HK-2 (cell line): ENCODE measurements around the gene MGAT5.

ENCODE experiments used
- DNase-seq: peaks from one replicate; pipeline ENCODE4 v3.0.0-alpha.2; 2018; ENCODE audit not compliant: unreplicated experiment

Gene MGAT5

GRCh38 chr2:134305109-134305491 is 51.2 kb downstream of the MGAT5 start:
- DNase-seq: no peak

DNA sequence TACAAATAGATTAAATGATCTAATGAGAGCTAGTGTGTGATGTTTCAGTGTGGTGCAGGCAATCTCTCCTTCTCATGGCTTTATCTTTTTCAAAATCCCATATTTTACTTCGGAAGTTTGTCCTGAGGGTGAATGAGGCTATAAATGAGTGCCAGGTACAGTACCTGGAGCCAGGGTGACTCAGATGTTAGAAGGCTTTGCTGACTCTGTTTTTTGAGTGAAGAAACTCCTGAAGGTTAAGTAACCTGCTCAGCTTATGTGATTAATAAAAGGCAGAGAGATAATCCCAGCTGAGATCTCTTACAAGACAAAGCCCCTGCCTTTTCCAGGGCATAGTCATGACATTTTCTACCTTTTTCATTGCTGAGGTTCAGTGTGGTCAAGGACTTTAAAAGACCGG is 52.6 kb downstream of the MGAT5 start:
- DNase-seq: no peak

DNA sequence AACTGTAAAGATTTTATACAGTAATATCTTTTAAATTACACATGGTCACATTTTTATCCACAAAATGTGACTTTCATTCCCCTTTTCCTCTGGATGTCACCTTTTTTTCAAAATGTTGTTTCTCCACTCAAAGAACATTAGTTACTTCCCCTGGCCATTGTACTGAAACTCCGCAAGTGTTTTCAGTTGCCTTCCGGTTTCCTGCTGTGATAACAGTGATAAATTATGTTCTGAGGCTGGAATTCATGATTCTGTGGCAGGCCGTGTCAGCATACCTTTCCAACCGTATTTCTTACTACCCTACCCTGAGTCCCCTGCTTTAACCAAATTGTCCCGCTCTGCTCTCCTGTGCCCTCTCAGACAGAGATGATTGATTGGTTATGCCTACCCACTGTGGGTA is 53.5 kb downstream of the MGAT5 start:
- DNase-seq: no peak

DNA sequence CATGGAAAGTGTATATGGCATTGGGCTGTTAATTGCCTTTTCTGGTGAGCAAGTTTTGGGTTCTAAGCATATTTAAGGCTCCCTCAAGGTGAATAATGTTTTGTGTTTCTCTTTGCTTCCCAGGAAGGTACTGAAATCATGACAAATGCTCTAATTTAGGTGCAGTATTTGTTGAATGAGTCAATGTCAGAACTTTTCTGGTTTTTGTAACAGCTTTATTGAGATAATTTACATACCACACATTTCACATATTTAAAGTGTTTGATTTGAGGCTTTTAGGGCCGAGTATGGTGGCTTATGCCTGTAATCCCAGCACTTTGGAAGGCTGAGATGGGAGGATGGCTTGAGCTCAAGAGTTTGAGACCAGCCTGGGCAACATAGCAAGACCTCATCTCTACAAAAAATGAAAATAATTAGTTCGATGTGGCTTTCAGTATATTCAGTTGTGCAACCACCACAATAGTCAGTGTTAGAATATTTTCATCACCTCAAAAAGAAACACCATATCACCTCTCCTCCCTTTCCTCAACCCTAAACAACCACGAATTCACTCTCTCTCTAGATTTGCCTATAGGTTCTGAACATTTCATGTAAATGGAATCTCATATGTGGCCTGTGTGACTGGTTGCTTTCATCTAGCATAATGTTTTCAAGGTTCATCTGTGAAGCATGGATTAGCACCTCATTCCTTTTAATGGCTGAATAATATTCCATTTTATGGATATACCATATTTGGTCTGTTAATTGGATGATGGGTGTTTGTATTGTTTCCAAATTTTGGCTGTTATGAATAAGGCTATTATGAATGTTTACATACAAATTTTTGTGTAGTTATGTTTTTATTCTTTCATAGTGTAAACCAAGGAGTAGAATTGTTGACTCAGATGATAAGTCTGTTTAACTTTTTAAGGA is 54.9 kb downstream of the MGAT5 start:
- DNase-seq: no peak

- DNase-seq: no peak
Measured at GRCh38 chr2:134310107-134311079, 56.5 kb downstream of the MGAT5 start.

DNA sequence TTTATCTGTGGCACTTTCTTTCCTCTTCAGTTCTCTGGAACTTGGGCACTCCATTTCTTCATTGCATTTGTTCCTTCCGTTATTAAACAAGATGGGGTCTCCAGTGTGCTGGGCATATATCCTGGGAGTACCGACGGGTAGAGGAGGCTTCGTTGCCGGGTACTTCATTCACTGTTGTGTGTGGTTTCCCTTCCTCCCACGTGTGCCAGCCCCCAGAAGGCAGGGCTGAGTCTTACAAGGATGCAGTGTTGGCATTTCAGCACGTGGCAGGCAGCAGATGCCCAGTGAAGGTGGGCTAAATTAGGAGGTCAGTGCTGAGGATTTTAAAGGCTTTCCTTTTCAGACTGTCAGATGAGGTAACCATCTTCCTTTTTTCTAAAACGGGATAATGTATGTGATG is 58.6 kb downstream of the MGAT5 start:
- no peak for DNase-seq

GRCh38 chr2:134314202-134314601 is 60.3 kb downstream of the MGAT5 start:
- no peak for DNase-seq

- no peak for DNase-seq
Measured at GRCh38 chr2:134314681-134315368, 61.0 kb downstream of the MGAT5 start.

DNA sequence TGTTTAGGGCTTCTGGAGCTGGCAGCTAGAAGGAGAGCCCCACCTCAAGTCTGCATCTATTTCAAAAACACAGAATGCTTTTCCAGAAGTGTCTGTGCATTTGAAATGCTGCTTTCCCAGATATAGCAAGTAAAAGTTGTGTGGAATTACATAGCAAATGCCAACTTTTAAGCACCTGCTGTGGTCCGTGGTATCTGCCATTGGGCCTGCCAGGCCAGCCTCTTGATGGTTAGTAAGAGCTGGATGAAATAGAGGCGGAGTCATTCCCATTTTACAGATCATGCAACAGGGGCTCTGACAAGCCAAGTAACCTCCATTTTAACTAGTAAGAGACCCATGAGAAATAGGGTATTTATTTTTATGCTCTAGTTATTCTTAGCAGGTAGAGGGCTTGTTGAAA is 61.6 kb downstream of the MGAT5 start:
- no peak for DNase-seq

GRCh38 chr2:134319596-134320254 is 65.9 kb downstream of the MGAT5 start:
- DNase-seq: no peak

- DNase-seq: no peak
Measured at GRCh38 chr2:134320930-134321329, 67.1 kb downstream of the MGAT5 start.

GRCh38 chr2:134323777-134324176 is 69.9 kb downstream of the MGAT5 start:
- DNase-seq: no peak

DNA sequence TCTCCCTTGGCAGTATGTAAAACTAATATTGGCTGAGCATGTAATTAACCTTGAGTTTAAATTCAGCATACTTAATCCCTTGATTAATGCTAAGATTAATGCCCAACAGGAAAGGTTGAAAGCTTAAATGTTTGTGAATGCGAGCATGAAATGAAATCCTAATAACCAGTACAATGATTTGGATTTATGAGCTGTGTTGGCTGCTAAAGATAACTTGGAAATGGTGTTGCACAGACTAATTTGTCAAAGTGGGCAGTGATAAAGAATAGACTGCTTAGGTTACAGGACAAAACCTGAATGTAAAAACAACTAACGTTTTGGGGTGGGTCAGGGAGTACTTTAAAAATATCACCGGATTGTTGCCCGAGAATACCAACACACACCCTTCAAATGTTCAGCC is 70.6 kb downstream of the MGAT5 start:
- DNase-seq: no peak

GRCh38 chr2:134324947-134325346 is 71.1 kb downstream of the MGAT5 start:
- no peak for DNase-seq

GRCh38 chr2:134325696-134326095 is 71.8 kb downstream of the MGAT5 start:
- DNase-seq: no peak

DNA sequence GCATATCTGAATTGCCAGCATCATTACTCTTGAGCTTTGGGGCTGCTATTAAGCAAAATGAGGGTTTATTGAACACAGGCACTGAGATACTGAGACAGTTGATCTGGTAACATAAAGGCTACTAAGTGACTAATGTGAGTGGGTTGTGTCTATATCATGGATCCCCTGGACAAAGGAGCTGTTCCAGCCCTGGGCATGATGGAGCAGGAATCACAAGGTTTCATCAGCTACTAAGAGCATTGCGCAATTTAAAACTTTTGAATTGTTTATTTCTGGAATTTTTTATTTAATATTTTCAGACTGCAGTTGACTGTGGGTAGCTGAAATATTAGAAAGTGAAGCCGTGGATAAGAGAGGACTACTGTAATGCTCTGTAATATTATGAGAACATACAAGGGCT is 73.5 kb downstream of the MGAT5 start:
- DNase-seq: no peak

DNA sequence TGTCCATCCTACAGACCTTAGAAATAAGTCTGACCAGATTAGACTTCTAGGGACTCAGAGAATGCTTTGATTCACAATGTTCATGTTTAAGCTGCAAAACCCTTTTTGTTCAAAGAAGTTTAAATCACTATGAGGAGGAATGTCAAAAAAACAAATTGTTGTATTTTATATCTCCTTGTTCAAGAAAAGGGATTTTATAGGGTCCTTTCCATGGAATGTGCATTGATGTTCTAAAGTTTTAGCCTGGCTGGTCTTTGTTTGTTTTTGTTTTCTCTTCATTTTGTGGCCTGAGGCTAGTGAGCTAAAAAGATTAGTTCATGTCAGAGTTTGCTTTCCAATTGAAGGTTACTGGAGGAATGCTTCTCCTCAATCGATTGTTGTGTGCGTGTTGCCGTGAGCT is 77.2 kb downstream of the MGAT5 start:
- no peak for DNase-seq

GRCh38 chr2:134333646-134334189 is 79.8 kb downstream of the MGAT5 start:
- no peak for DNase-seq

DNA sequence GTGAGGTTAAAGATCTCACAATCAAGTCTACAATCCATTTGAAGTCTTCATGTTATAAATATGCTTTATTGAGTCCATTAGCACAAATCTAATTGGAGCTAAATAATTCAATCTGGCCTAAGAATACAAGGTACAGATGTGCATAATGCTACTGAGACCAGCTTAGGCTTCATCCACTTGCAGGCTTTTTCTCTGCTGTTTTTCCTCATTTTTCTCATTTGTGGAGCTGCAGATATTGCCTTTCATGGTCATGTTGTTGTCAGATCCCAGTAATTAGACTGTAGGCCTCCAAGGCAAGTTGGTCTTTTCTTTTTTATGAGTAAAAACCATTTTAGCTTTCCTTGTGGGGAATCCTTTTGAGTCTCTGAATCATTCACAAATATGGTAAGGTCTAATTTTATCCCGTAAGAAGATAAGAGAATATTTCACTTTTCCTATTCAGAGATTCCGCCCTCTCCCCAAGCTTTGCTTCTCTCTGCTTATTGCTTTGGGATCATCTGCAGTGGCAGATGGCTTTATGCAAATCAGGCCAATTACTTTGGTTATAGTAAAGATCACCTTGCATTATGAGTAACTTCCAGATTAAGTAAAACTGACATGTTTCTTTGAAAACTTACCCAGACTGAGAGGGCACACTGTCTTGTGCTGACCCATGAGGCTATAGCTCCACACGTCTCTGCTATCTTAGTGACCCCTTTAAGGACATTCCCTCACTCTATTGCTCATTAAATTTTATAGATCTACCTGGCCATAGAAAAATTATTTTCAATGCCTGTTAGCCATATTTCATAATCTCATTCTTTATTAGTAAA is 80.9 kb downstream of the MGAT5 start:
- DNase-seq: no peak

DNA sequence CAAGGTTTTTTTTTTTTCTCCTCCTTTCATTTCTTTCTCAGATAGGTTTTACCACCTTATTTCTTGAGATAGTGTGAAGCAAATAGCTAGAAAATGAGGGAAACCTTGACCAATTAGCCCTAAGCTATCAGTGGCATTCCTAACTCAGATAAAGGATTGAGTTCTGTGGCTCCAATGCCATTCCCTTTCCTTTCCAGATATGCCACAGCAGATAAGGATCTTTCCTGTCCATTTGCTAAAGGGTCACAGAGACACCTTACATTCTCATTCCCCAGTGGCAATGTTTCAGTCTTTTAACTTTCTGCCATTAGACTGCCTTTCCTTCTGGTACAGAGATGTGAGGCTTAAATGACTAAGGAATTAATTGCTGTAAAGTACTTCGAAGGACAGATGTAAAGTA is 81.7 kb downstream of the MGAT5 start:
- no peak for DNase-seq
